Measurements from ENCODE around the gene MLC1.

MLC1 gene

DNA sequence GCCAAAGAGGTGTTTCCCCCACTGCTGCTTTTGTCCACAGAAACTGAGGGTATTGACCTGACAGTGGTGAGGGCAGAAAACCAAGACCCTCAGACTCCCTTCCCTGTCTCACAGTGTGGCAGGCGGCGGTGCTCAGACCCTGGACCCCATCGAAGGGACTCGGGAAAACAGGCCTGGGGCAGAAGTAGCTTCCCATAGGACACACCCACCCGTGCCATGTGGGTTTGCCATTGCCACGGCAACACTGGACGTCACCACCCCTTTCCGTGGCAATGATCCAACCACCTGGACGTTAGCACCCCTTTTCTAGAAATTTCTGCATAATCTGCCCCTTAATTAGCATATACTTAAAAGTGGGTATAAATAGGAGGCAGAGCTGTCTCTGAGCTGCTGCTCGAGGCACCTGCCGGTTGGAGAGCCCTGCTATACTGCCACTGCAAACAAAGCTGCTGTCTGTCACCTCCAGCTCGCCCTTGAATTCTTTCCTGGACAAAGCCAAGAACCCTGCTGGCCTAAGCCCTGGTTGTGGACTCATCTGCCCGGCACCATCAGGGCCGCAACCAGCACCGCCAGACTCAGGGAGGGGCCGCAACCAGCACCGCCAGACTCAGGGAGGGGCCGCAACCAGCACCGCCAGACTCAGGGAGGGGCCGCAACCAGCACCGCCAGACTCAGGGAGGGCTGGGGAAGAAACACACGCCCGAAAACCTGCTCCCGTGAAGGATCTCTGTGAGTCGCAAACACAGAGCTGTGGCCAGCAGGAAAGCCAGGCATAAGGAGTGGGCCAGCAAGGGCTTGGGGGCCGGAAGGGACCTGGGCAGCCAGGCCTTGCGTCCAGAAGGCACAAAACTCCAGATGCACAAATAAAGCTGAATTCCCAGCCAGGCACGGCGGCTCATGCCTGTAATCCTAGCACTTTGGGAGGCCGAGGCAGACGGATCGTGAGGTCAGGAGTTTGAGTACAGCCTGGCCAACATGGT, 10.4 kb downstream of the MLC1 start:
- DNase-seq, result no peak

DNA sequence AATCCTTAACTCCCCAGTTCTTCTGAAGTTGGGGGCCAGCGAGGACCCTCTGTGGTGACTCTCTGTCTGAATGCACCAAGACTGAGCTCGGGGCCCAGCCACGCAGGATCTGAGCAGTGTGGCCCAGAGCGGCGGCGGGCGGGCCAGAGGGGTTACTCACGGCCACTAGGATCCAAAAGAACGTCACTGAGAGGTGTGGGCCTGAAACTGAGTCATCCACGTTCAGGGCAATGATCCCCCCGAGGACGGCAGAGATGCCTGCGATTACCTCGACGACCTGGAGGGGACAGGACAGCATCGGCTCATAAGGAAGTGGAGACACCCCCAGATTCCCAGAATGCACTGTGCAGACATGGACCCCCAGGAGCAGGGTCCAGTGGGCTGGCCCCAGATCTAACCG, 11.2 kb downstream of the MLC1 start:
- DNase-seq, result no peak

DNA sequence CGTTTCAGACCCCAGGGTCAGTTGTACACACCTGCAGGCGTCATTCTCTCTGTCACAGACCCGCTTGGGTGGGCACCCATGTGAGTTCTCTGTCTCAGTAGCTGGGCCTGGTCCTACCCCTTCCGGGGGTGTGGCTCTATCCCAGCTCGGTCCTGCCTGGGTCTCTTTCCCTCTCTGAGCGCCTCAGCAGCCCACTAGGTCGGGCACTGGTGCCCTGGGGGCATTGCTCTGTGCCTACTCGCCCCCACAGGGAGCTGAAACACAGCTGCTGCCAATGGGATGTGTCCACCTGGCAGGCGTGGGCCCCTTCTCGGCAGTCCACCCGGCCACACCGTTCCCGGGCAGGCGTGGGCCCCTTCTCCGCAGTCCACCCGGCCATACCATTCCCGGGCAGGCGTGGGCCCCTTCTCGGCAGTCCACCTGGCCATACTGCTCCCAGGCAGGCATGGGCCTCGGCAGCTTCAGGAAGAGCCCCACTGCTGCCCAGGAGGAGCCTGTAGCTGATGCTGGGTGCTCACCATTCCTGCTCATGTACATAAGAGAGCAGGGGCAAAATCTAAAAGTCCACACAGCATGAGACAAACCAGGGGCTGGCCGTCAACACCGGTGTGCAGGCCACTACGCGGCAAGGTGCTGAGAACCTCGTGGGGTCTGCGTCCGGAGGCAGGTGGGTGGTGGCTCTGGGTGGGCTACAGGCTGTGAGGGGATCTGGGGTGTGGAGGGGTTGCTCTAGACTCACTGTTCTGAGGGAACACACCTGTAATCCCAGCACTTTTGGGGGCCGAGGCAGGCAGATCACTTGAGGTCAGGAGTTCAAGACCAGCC, 12.3 kb downstream of the MLC1 start:
- DNase-seq, result no peak

DNA sequence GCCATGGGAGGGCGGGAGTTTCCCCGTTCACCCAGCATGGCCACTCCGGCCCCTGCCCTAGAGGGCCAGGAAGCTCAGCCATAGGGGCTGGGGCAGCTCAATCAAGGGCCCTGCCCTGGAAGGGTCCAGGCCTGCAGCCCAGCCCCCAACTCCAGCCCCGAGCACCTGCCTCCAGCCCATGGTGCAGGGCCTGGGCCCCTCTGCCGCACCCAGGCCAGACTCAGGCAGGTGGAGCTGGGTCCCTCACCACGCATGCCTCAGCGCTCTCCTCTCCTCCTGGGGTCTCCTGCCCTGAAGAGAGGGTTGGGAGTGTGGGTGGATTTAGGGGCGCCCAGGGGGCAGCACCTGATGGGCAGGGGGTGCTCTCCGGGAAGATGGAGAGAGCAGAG, 13.1 kb downstream of the MLC1 start:
- DNase-seq, result no peak

DNA sequence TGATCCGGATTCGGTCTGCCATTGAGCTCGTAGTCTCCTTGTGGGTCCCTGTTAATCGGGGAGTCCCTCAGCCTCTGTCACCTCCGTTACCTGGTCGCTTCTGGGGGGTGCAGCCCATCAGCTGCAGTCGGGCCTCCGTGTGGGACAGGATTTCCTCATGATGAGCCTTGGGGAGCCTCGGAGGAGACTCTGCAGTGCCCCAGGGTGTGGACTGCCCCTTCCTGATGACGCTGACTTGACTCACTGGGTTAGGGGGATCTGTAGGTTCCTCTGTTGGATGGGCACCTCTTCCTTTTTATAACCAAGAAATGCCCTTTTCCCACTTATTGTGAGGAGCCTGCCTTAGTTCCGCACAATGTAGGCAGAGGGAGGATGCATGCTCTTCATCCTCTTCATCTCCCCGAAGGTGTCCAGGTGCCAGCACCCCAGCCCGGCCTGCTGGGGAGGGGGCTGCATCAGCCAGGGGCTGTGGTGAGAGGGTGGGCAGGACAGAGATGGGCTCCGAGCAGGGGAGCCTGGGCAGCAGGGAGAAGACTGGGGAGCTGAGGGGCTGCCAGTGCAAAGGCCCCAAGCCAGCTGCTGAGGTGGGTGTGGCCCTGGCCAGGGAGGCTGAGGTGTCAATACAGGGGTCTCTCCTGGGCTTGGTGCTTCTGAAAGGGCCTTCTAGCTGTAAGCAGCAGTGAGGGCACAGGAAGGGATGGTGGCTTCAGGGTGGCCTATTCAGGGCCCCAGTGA, 13.6 kb downstream of the MLC1 start:
- DNase-seq, result no peak

DNA sequence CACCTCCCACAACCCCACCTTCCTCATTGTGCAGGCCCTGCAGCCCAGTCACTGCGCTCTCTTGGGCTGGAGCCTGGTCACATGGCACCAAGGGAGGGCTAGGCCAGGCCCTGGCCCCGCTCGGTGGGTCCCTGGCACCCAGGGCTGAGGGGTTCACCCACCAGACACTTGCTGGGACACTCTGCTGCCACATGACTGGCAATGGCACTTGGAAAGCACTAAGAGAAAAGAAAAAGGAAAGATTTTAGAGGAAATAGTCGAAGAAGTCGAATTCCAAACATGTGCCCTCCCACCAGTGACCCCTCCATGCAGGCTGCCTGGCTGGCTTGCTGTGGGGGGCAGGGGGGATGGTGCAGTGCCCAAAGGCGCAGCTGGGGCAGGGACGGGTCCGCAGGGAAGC, 14.9 kb downstream of the MLC1 start:
- DNase-seq, result no peak

DNA sequence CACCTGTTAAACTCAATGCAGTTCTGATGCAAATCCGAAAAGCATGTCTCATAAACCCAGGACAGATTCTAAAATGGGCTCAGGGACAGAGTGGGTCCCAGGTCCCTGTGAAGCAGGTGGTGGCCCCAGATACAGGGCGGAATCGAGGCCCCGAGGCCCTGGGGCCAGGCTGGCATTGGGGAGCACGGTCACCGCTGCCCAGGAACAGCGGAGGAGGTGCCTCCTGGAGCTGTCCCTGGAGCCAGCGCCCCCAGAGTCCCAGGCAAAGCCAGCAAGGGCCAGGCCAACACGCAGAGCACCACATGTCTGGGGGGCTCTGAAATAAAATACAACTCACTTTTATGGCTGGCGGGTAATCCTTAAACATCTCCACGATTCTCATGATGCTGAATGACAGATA, 17.1 kb downstream of the MLC1 start:
- no peak for DNase-seq

DNA sequence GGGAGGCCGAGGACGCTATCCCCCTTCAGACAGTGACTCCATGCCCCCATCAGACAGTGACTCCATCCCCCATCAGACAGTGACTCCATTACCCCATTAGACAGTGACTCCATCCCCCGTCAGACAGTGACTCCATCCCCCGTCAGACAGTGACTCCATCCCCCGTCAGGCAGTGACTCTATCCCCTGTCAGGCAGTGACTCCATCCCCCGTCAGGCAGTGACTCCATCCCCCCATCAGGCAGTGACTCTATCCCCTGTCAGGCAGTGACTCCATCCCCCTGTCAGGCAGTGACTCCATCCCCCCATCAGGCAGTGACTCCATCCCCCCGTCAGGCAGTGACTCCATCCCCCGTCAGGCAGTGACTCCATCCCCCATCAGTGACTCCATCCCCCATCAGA, 18.0 kb downstream of the MLC1 start:
- DNase-seq, result no peak

DNA sequence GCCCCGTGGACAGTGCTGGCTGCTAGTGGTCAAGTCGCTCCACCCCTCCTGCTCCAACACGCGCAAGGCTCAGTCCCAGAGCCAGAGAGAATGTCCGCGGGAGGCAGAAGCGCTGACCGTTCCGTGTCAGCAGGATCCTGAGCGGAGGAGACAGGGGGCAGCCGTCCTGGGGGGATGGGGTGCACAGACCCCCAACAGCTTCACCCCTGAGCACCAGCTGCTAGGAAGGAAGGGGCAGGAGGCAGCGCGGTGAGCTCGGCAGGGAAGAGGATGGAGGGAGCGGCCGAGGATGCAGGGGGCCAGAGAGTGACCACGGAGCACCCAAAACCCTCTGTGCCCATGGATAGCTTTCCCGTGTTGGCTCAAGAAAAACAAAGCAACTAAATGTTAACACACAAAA, 20.8 kb downstream of the MLC1 start:
- no peak for DNase-seq

DNA sequence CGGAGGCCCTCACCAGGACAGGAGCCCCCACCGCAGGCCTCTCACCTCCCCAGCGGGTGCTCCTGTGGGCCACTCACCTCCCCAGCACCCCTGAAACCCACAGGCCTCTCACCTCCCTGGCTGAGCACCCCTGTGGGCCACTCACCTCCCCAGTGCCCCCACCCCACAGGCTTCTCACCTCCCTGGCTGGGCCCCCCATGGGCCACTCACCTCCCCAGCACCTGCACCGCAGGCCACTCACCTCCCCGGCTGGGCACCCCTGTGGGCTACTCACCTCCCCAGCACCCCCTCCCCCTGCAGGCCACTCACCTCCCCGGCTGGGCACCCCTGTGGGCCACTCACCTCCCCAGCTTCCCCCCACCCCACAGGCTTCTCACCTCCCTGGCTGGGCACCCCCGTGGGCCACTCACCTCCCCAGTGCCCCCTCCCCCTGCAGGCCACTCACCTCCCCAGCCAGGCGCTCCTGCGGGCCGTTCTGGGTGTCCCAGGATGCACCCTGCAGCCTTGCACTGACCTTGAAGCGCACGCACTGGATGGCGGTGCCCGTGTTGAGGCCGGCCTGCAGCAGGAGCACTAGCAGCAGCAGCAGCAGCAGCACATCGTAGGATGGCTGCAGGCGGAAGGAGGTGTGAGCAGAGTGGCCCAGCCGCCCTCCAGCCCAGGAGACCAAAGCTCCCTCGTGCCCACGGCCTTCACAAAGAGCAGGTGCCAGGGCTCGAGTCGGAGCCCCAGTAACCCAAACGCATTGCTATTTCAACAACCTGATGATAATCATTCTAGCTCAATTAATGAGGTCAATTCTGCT, 21.4 kb downstream of the MLC1 start:
- DNase-seq, result no peak

DNA sequence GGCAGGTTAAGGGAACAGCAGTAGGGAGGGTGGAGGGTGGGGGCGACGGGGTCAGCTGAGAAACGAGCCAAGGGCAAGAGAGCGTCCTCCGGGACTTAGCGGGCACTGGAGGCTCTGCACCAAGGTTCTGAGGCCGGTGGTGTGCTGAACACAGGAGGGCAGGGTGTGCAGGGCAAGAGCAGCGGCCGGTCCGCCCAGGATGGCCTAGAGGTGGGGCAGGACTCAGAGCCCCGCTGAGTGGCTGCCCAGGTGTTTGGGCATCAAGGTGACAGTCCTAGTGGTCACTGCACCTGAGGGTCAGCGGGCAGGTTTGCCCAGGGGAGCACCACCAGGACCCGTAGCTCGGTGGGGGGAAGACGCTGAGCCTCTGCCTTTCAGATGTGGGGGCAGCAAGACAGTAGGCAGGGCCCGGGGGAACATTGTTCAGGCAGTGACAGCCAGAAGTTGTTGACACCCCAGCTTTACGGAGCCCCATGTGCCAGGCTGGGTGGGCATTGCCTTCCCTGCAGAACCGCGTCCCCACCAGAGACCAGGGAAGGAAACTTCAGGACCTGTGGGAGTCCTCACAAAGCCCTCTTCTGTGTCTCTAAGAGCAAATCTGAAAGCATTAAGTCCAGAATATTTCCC, 22.6 kb downstream of the MLC1 start:
- DNase-seq, result no peak

DNA sequence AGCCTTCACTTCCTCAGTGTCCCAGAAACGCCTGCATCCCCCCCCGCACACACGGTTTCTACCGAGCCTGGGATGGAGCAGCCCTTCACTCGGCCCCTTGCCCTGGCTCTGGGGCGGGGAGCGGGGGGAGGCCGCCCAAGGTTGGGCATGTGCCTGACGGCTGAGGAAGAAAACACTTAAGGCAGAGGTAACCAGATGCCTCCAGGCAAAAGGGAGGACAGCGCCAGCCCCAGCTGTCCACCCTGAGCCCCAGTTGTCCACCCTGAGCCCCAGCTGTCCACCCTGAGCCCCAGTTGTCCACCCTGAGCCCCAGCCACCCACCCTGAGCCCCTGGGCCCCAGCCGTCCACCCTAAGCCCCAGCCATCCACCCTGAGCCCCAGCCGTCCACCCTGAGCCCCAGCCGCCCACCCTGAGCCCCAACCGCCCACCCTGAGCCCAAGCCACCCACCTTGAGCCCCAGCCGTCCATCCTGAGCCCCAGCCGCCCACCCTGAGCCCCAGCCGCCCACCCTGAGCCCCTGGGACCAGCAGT, 23.3 kb downstream of the MLC1 start:
- no peak for DNase-seq

DNA sequence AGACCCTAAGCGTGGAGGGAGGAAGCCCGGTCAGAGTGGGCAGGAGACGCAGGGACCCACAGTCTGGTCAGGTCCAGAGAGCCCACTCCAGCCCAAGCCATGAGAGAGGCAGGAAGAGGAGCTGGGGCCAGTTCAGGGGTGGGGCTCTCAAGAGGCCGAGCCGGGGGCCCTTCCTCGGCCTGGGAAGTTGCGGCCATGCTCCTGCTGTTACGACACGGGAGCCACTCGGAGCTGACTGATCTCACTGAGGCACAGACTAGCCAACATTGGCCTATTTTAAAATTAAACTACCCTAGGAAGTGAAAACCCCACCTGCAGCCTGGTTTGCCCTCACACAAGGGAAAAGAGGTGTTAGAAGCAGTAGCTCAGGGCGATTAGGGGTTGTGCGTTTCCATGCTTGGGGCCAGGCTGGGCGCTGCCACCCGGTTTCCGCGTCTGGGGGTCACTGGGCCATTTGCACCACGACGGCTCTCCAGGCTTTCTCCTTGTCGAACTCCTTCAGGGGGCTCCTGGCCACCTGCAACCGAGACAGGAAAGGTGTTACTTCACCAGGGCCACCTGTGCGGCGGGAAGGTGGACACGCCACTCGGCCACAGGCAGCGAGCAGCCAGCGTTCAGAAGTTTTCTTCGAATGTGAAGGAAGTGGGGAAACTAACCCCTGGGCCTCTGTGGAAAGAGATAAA, 23.9 kb downstream of the MLC1 start:
- no peak for DNase-seq

DNA sequence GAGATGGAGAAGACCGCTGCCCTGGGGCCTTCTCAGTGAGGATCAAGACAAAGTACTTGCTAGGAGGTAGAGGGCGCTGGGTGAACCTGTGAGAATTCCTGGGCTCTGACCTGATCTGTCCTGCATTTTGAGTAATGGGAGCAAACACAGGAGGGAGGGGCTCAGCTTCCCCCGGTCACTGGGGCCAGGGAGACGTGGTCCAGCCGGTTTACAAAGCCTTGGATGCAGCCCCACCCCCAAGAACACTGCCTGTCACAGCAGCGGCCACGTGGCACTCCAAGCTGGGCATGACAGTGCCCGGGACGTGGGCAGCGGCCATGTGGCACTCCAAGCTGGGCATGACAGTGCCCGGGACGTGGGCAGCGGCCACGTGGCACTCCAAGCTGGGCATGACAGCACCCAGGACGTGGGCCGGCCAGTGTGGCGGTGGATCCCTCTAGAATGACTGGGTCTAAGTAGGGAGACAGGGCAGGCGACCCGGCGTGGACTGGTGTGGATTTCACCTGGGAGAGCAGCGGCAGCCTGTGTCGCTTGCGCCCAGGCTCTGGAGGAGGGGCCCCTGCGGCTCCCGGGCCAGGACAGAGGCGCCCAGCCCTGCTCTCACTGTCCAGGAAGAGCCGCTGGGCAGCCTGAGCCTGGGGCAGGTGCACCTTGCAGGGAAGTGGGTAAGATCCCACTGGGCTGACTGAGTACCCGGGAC, 24.6 kb downstream of the MLC1 start:
- no peak for DNase-seq

DNA sequence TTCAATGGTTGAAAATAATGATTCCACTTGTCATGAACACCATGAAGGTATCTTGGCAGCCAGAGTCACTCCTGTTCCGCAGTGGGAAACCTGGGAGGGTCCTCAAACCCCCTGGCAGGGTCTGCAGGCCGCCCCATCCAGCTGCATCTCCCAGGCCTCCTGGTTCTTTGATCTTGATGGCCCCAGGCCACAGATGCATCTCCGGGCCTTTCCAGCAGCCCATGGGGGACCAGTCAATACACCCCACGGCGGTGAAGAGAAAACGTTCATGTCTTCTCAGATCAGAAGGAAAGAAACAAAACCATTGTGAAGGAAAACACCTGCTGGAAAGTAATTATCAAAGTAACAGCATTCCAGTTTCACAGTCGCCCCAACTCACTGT, 25.4 kb downstream of the MLC1 start:
- no peak for DNase-seq

DNA sequence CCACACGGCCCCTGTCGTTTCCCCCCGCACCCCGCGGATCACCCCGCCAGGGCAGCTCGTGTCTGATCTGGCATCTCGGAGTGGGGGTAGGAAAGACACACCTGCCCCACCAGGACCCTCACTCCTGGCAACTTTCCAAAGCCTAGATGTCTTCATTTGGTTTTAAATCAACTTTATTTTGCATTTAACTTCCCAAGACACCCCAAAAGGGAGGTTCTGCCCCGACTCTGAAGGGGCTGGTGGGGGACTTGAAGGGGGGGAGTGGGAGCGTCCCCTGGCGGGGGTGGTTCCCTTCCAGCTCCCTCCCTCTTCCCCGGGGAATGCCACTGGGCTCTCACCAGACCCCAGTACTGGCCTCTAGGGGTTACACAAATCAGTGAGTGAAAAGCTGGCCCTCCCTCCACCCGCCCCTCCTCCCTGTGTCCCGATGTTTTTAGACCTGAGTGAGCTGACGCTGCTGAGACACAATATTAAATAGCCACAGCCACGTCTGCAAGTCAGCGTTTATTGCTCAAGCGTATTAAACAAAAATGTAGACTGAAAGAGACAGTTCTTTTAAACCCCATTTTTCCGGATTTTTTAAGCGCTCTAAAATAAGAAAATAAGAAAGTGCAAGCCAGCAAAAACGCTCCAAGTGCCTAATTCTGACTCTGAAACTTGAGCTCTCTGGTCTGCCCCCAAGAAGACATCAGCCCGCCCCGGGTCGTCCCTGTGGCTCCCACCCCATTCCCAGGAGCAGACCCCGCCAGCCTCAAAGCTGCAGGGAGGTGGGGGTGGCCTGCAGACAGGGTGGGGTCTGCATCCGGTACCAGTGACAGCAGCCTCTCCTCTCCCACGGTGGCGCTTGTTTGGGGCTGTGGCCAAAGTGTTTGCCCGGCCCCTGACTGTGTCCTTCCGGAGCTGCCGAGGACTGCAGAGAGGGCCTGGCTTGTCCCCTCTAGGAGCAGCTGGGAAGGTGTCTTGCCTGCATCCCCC, 26.0 kb downstream of the MLC1 start:
- no peak for DNase-seq

DNA sequence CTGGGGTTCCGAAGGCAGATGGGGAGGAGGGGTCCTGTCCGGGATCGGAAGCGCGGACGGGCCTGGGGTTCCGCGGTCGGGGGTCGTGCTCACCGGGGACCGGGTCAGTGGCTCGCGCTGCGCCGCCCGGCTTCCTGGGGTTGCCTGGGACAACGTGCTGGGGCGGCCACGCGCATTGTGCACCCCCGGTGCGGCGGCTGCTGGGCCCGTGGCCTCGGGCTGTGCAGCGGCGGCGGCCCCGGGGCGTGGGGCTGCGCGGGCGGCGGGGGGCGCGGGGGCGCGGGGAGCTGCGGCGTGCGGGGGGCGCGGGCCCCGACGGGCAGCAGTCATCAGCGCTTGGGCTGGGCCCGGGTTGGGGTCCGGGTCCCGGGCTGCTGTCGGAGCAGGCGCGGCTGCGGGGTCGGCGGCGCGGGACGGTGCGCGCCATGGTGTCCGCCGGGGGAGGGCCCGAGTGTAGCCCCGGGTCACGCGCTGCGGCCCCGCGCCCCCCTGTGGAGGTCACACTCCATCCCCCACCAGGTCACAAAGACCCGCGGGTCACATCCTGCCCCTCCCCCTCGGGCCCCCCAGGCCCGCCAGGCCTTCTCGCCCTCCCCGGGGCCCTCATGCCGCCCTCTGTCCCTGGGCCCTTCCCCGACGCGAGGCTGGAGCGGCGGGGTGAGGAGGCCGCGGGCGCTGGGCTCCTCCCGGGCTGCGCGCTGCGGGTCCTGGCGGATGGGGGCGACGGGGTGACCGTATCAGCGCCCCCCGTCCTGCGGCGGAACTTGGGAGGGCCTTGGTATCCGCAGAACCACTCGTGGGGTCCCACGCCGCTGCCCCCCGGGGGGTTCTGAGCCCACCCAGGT, 26.9 kb downstream of the MLC1 start, which contains the start of gene TTLL8:
Gene TTLL8, minus strand, starts transcription at position 238 of the 845 bp plus-strand sequence.
- no peak for DNase-seq

All from hippocampal formation (tissue), 2 donors.